ENCODE measurements around the gene BDNF. TPM values are rescaled to one million over a fixed set of nuclear protein-coding genes. Genes with fewer than 3 reads are reported as not detected.

The BDNF gene
- total and polyA plus RNA-seq, 2 of the 8 experiments (the other 6 are each of a cell fraction or from before 2014, with no cell fraction given), result 2.4 to 5.4 TPM

- no peak overlapping the region for H3K23ac ChIP-seq (ENCODE audit: insufficient read length)
- no peaks in the 10 kb centered on the region for H3K79me1 ChIP-seq (ENCODE audit: low read depth, low read length)
- no peak overlapping the region for H3K27ac ChIP-seq (ENCODE audit: low read depth, low read length)
- no peak overlapping the region for H2BK20ac ChIP-seq (ENCODE audit: low read length)
- no peak overlapping the region for H2BK5ac ChIP-seq (ENCODE audit: low read depth, low read length)
- H3K27me3 ChIP-seq (replicated peaks in 1 of 4; ENCODE audit: control insufficient read depth in 3 of 4, extremely low read depth in 1 of 4, insufficient read depth in 3 of 4, low read length in 3 of 4), result peaks cover 0 to 3% (median 0%) of the 10 kb centered on the region in 4 experiments; a peak in 1 of 7 replicates
- no peaks in the 10 kb centered on the region for H4K20me1 ChIP-seq (replicated peaks in 1 of 2; ENCODE audit: control insufficient read depth in 1 of 2, insufficient read depth in 2 of 2, low read length in 2 of 2)
- CTCF ChIA-PET (ENCODE audit: partially characterized antibody), result interaction anchor here (0.7 to 3.6 kb wide), 8 partner anchors 14 to 1635 kb away, joined by 3 to 34 read pairs (median 4); partner anchors contain the start of genes KIF18A and METTL15
- no peaks in the 10 kb centered on the region for H3K36me3 ChIP-seq (ENCODE audit: control insufficient read depth in 2 of 4, insufficient read depth in 4 of 4, low read length in 3 of 4)
- no peak overlapping the region for H4K91ac ChIP-seq (replicated peaks; ENCODE audit: insufficient read length, low read length)
- no peak overlapping the region for H2BK15ac ChIP-seq (ENCODE audit: low read length)
- FAIRE-seq (peak; percentile 39), DNase-seq (ENCODE audit: low read depth in 1 of 2, low spot score in 2 of 2) (no peak)
- H3K9me3 ChIP-seq (ENCODE audit: insufficient read depth in 2 of 2, low read depth in 1 of 2, low read length in 1 of 2), result no peaks in the 10 kb centered on the region
- no peak overlapping the region for H3K4ac ChIP-seq (replicated peaks; ENCODE audit: insufficient read length, low read depth, low read length)
- peak overlapping the region in 1 of 4 experiments; percentile 95; a peak in 1 of 8 replicates for H3K4me3 ChIP-seq (ENCODE audit: extremely low read depth in 1 of 4, insufficient read depth in 2 of 4, low read depth in 3 of 4, low read length in 4 of 4)
- POLR2A ChIA-PET (ENCODE audit: partially characterized antibody), result interaction anchor here (1.2 to 4.6 kb wide), 7 partner anchors 18 to 84 kb away, joined by 3 to 43 read pairs (median 6); no protein-coding TSS in a partner anchor
- no peak overlapping the region for H2BK12ac ChIP-seq (ENCODE audit: low read depth, low read length)
- no peak overlapping the region for H2AK5ac ChIP-seq (ENCODE audit: low read depth, low read length)
- H4K8ac ChIP-seq (ENCODE audit: extremely low read depth, insufficient read depth, low read length), result no peak overlapping the region
- H4K5ac ChIP-seq (ENCODE audit: insufficient read length, low read depth, low read length), result no peak overlapping the region
- H2AFZ ChIP-seq (ENCODE audit: low read length), result no peak overlapping the region
- H2BK120ac ChIP-seq (replicated peaks; ENCODE audit: low read depth, low read length), result no peak overlapping the region
- H3K56ac ChIP-seq (replicated peaks; ENCODE audit: insufficient read length, low read depth, low read length), result no peak overlapping the region
- no peak overlapping the region for H3K14ac ChIP-seq (ENCODE audit: insufficient read length)
- H3K4me1 ChIP-seq (replicated peaks in 1 of 4; ENCODE audit: control insufficient read depth in 3 of 4, insufficient read depth in 4 of 4, low read length in 3 of 4), result peaks cover 0 to 15% (median 1%) of the 10 kb centered on the region in 4 experiments; a peak in 3 of 7 replicates
- H3K18ac ChIP-seq (ENCODE audit: extremely low read depth, low read length), result no peak overlapping the region
- H3K4me2 ChIP-seq (ENCODE audit: insufficient read depth in 1 of 2, low read depth in 2 of 2, low read length in 2 of 2), result 0 out of 4 replicates have a peak overlapping the region, but pooled peaks have one; percentile 24 to 91
- no peak overlapping the region for H3K9ac ChIP-seq (replicated peaks in 1 of 4; ENCODE audit: extremely low read depth in 1 of 4, low read depth in 3 of 4, low read length in 3 of 4)
- 16% methylated on average over 3 of the region's 3 CpGs; no CpG with 5 or more reads in 1 of the 2 experiments for WGBS, 2 experiments (ENCODE audit: extremely low coverage in 1 of 2, insufficient coverage in 1 of 2, insufficient read length in 1 of 2, insufficient replicate concordance in 2 of 2, low coverage in 1 of 2, low lambda C conversion rate in 2 of 2, missing lambda C conversion rate in 1 of 2)
- peaks cover 9% of the 10 kb centered on the region for H3K23me2 ChIP-seq (ENCODE audit: low read depth, low read length)
- H3K79me2 ChIP-seq (ENCODE audit: control insufficient read depth in 1 of 2, insufficient read depth in 2 of 2, low read length in 2 of 2), result peaks cover 5 to 70% of the 10 kb centered on the region in 2 experiments; a peak in 3 of 4 replicates
- no peak for TF ChIP-seq CHD2 (IDR thresholded peaks at IDR 0.05; ENCODE audit: low read length)
- no peak for TF ChIP-seq SAP30 (IDR thresholded peaks at IDR 0.05; ENCODE audit: insufficient read depth, insufficient replicate concordance, low read length)
- TF ChIP-seq RFX5 (IDR thresholded peaks at IDR 0.05; ENCODE audit: borderline replicate concordance, low read depth, low read length), result no peak
- peak; percentile 46 to 50 for TF ChIP-seq RAD21 (IDR thresholded peaks at IDR 0.05 in 1 of 2, conservative IDR thresholded peaks at IDR 0.05 in 1 of 2; ENCODE audit: low read depth in 2 of 2, low read length in 2 of 2)
- TF ChIP-seq CTCF (IDR thresholded peaks at IDR 0.05; ENCODE audit: control extremely low read depth in 1 of 3, insufficient read depth in 1 of 3, low read depth in 1 of 3, low read length in 3 of 3), result peak in 1 of 3 experiments; percentile 25; a peak in 2 of 4 replicates
- TF ChIP-seq TCF12 (IDR thresholded peaks at IDR 0.05; ENCODE audit: low read depth, low read length), result no peak
- TF ChIP-seq EZH2 (IDR thresholded peaks at IDR 0.05; ENCODE audit: low read depth, low read length, severe bottlenecking), result no peak
- TF ChIP-seq SP4 (IDR thresholded peaks at IDR 0.05; ENCODE audit: low read length), result no peak
- no peak for TF ChIP-seq TAF7 (optimal IDR thresholded peaks at IDR 0.05; ENCODE audit: borderline replicate concordance, low read depth, low read length)
These were observed 5.3 kb downstream of the BDNF start for GRCh38 chr11:27694992-27695391.
